ENCODE measurements around the gene IP6K2.

- no peak for TF ChIP-seq TAF1 (IDR thresholded peaks at IDR 0.05; ENCODE audit: borderline replicate concordance, insufficient read depth, low read length)
- no peak for TF ChIP-seq SIN3A (IDR thresholded peaks at IDR 0.05; ENCODE audit: borderline replicate concordance, insufficient read depth, low read length)
- TF ChIP-seq REST (IDR thresholded peaks at IDR 0.05; ENCODE audit: insufficient read depth in 1 of 2, low read depth in 2 of 2, low read length in 2 of 2), result no peak
These were observed 52.7 kb downstream of the IP6K2 start for GRCh38 chr3:48664313-48664644.

Data from PFSK-1 (cell line).